Stimulated activated naive B cell treated with anti-CD40 and anti-IgM and Interleukin-4, amounts not matched to agents 10 μg/mL and 1 μg/mL and 100 μg/mL, for 72 hours (primary cell): ENCODE results near the gene BTBD9.
"Not testable (repeated sequence)": the region's sequence is repeated elsewhere in the genome, so short reads cannot be mapped to it uniquely, and the experiment has no call there.

ENCODE experiments used
- ATAC-seq, 2 donors: fragments of 150-1000 bp; cut with Tn5 transposase; replicated peaks; 2 replicates each; pipeline ENCODE4 v1.10.0; 2021; ENCODE audit warnings: moderate library complexity in 1 of 2
- DNase-seq: peaks from one replicate; pipeline ENCODE4 v3.0.0; 2021
- H3K27ac Mint-ChIP-seq: one replicate; pipeline ENCODE4 v1.8.0; 2022; ENCODE audit warnings: mild to moderate bottlenecking, mixed read lengths
- H3K27me3 Mint-ChIP-seq, 2 donors: one replicate each; pipeline ENCODE4 v1.8.0; 2022; ENCODE audit warnings: mixed read lengths in 2 of 2
- H3K36me3 Mint-ChIP-seq, 2 donors: one replicate each; pipeline ENCODE4 v1.8.0; 2022; ENCODE audit warnings: mixed read lengths in 2 of 2, mild to moderate bottlenecking in 1 of 2
- H3K4me1 Mint-ChIP-seq, 2 donors: one replicate each; pipeline ENCODE4 v1.8.0; 2022; ENCODE audit warnings: mixed read lengths in 2 of 2, mild to moderate bottlenecking in 1 of 2
- H3K4me3 Mint-ChIP-seq, 2 donors: one replicate each; pipeline ENCODE4 v1.8.0; 2022; ENCODE audit warnings: mild to moderate bottlenecking in 2 of 2, mixed read lengths in 2 of 2, moderate library complexity in 1 of 2
- H3K9me3 Mint-ChIP-seq, 2 donors: one replicate each; pipeline ENCODE4 v1.8.0; 2022; ENCODE audit warnings: mixed read lengths in 2 of 2, mild to moderate bottlenecking in 1 of 2

The BTBD9 gene

GRCh38 chr6:38636027-38636426 is 3.7 kb downstream of the BTBD9 start:
- Mint-ChIP-seq H3K9me3 (peaks cover 0 to 3% of the 10 kb centered on the region in 2 donors), H3K36me3 (peaks cover 3 to 4% of the 10 kb centered on the region in 2 donors), H3K4me1 (peaks cover 26 to 57% of the 10 kb centered on the region in 2 donors), H3K27me3 (no peaks in the 10 kb centered on the region), H3K4me3 (no peak overlapping the region), H3K27ac (no peak overlapping the region)
- DNase-seq: no peak
- no peak for ATAC-seq

- peaks cover 3 to 4% of the 10 kb centered on the region in 2 donors for H3K36me3 Mint-ChIP-seq
- H3K27me3 Mint-ChIP-seq: no peaks in the 10 kb centered on the region
- ATAC-seq: no peak
- H3K4me1 Mint-ChIP-seq: peaks cover 22 to 51% of the 10 kb centered on the region in 2 donors
- no peak overlapping the region for H3K4me3 Mint-ChIP-seq
- no peak overlapping the region for H3K27ac Mint-ChIP-seq
- DNase-seq: no peak
- H3K9me3 Mint-ChIP-seq: peaks cover 0 to 3% of the 10 kb centered on the region in 2 donors
Measured at GRCh38 chr6:38634518-38634917, 5.2 kb downstream of the BTBD9 start.

DNA sequence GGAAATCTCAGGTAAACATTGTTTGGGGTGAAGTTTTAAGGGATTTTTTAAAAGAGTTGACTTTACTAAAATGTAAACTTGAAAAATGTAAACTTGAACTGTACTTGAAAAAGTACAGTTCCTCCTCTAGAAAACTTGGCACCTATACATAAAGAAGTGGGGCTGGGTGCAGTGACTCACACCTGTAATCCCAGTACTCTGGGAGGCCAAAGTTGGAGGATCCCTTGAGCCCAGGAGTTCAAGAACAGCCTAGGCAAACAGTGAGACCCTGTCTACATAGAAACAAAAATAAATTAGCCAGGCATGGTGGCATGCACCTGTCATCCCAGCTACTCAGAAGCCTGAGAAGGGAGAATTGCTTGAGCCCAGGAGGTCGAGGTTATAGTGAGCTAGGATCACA is 7.2 kb downstream of the BTBD9 start:
- H3K27me3 Mint-ChIP-seq: no peaks in the 10 kb centered on the region
- no peak overlapping the region for H3K4me3 Mint-ChIP-seq
- DNase-seq (no peak), ATAC-seq (no peak)
- H3K36me3 Mint-ChIP-seq: peaks cover 3 to 4% of the 10 kb centered on the region in 2 donors
- peaks cover 14 to 32% of the 10 kb centered on the region in 2 donors for H3K4me1 Mint-ChIP-seq
- H3K9me3 Mint-ChIP-seq: peaks cover 0 to 3% of the 10 kb centered on the region in 2 donors
- no peak overlapping the region for H3K27ac Mint-ChIP-seq

GRCh38 chr6:38631186-38631783 is 8.4 kb downstream of the BTBD9 start:
- H3K27me3 Mint-ChIP-seq: no peaks in the 10 kb centered on the region
- H3K36me3 Mint-ChIP-seq: peaks cover 3 to 4% of the 10 kb centered on the region in 2 donors
- ATAC-seq (no peak), DNase-seq (no peak)
- H3K9me3 Mint-ChIP-seq: peaks cover 0 to 3% of the 10 kb centered on the region in 2 donors
- no peak overlapping the region for H3K27ac Mint-ChIP-seq
- no peak overlapping the region for H3K4me3 Mint-ChIP-seq
- peaks cover 7 to 27% of the 10 kb centered on the region in 2 donors for H3K4me1 Mint-ChIP-seq

GRCh38 chr6:38625217-38625616 is 14.5 kb downstream of the BTBD9 start:
- H3K36me3 Mint-ChIP-seq: no peaks in the 10 kb centered on the region
- ATAC-seq: no peak
- no peaks in the 10 kb centered on the region for H3K27me3 Mint-ChIP-seq
- H3K4me3 Mint-ChIP-seq: no peak overlapping the region
- no peak for DNase-seq
- no peaks in the 10 kb centered on the region for H3K9me3 Mint-ChIP-seq
- H3K27ac Mint-ChIP-seq: no peak overlapping the region
- H3K4me1 Mint-ChIP-seq: peaks cover 11 to 17% of the 10 kb centered on the region in 2 donors

GRCh38 chr6:38619342-38619741 is 20.4 kb downstream of the BTBD9 start:
- H3K27me3 Mint-ChIP-seq, H3K27ac Mint-ChIP-seq, DNase-seq, H3K4me3 Mint-ChIP-seq, ATAC-seq, H3K36me3 Mint-ChIP-seq, H3K9me3 Mint-ChIP-seq: not testable (repeated sequence)
- H3K4me1 Mint-ChIP-seq: peaks cover 11 to 17% of the 10 kb centered on the region in 2 donors

- DNase-seq, H3K36me3 Mint-ChIP-seq, H3K9me3 Mint-ChIP-seq, ATAC-seq, H3K27me3 Mint-ChIP-seq, H3K4me3 Mint-ChIP-seq, H3K27ac Mint-ChIP-seq: not testable (repeated sequence)
- H3K4me1 Mint-ChIP-seq: peaks cover 11 to 17% of the 10 kb centered on the region in 2 donors
Measured at GRCh38 chr6:38618301-38618700, 21.4 kb downstream of the BTBD9 start.

GRCh38 chr6:38617856-38618255 is 21.9 kb downstream of the BTBD9 start:
- peaks cover 9 to 13% of the 10 kb centered on the region in 2 donors for H3K4me1 Mint-ChIP-seq
- H3K9me3 Mint-ChIP-seq: no peaks in the 10 kb centered on the region
- H3K4me3 Mint-ChIP-seq: no peak overlapping the region
- peaks cover 0 to 4% of the 10 kb centered on the region in 2 donors for H3K36me3 Mint-ChIP-seq
- ATAC-seq (no peak), DNase-seq (no peak)
- no peaks in the 10 kb centered on the region for H3K27me3 Mint-ChIP-seq
- H3K27ac Mint-ChIP-seq: no peak overlapping the region

GRCh38 chr6:38612143-38612965 is 27.4 kb downstream of the BTBD9 start:
- Mint-ChIP-seq H3K27ac (no peak overlapping the region), H3K36me3 (peaks cover 0 to 3% of the 10 kb centered on the region in 2 donors), H3K4me3 (no peak overlapping the region), H3K27me3 (no peaks in the 10 kb centered on the region), H3K4me1 (peaks cover 4 to 6% of the 10 kb centered on the region in 2 donors), H3K9me3 (no peaks in the 10 kb centered on the region)
- DNase-seq: no peak
- no peak for ATAC-seq

DNA sequence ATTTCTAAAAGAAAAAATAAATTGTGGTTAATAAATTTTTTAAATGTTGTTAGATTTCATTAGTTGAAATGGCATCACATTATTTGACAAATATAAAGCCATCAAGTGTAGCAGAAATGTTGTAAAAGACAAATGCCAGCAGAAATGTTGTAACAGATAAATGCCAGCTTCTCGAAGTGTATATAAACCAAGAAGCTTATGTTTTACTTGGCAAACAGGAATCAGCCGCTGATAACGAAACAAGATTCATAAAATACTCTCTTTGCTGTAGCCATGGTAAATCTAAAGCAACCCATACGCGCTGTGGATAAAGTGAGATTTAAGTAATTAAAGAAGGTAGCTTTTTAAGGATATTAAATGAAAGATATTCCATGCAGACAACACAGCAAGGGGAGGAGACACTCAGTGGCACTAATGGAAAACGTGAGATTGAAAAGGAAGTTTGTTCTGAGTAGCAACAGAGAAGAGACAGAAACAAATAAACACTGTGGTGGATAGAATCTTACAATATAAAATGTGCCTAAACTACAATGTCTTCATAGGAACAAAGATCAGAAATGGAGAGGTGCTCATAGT is 29.6 kb downstream of the BTBD9 start:
- H3K27me3 Mint-ChIP-seq: no peaks in the 10 kb centered on the region
- peaks cover 0 to 8% of the 10 kb centered on the region in 2 donors for H3K36me3 Mint-ChIP-seq
- H3K27ac Mint-ChIP-seq: no peak overlapping the region
- no peak for ATAC-seq
- peaks cover 4 to 11% of the 10 kb centered on the region in 2 donors for H3K4me1 Mint-ChIP-seq
- no peak for DNase-seq
- H3K9me3 Mint-ChIP-seq: no peaks in the 10 kb centered on the region
- H3K4me3 Mint-ChIP-seq: no peak overlapping the region

GRCh38 chr6:38604700-38605099 is 35.0 kb downstream of the BTBD9 start:
- ATAC-seq (no peak), DNase-seq (no peak)
- Mint-ChIP-seq H3K27me3 (no peaks in the 10 kb centered on the region), H3K4me3 (no peak overlapping the region), H3K4me1 (peaks cover 5 to 11% of the 10 kb centered on the region in 2 donors), H3K36me3 (peaks cover 0 to 8% of the 10 kb centered on the region in 2 donors), H3K27ac (no peak overlapping the region), H3K9me3 (no peaks in the 10 kb centered on the region)

DNA sequence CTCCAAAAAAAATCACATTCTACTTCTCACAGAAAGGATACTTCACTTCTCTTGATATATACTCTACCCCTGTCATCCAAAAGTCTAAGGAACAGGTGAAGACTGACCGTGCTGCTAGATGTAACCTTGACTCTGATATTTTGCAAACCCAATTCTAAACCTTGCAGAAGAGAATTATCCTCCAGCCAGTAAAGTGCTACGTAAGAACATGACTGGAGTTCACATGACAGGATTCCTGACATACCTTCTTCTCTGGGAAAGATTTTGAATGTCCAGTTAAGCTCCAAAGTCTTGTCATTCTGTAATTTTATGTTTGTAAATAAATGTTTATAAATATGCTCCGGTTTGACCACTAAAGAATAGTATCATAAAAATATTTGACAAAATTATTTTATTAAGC is 35.8 kb downstream of the BTBD9 start:
- DNase-seq (no peak), ATAC-seq (no peak)
- Mint-ChIP-seq H3K27ac (no peak overlapping the region), H3K36me3 (peaks cover 0 to 11% of the 10 kb centered on the region in 2 donors), H3K9me3 (no peaks in the 10 kb centered on the region), H3K27me3 (no peaks in the 10 kb centered on the region), H3K4me3 (no peak overlapping the region), H3K4me1 (peaks cover 5 to 11% of the 10 kb centered on the region in 2 donors)

DNA sequence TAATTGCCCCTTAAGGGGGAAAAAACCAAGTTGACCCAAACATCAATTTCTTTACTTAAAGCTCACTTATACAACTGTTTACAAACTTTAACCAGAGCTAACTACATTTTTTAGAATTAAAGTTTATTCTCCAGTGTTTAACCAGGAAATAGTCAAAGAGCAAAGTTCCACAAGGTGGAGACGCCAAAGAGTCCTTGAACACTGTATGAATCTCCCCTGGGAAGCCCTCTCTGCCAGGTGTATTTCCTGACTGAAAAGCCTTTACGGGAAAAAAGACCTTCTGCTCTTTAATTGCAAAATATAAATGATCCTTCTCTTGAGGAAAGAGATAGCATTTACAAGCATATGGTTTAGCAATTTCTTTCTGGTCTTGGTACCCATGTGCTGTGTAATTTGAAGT is 36.2 kb downstream of the BTBD9 start:
- H3K4me3 Mint-ChIP-seq: no peak overlapping the region
- peaks cover 5 to 11% of the 10 kb centered on the region in 2 donors for H3K4me1 Mint-ChIP-seq
- H3K36me3 Mint-ChIP-seq: peaks cover 0 to 11% of the 10 kb centered on the region in 2 donors
- ATAC-seq: no peak
- H3K9me3 Mint-ChIP-seq: no peaks in the 10 kb centered on the region
- H3K27ac Mint-ChIP-seq: no peak overlapping the region
- H3K27me3 Mint-ChIP-seq: no peaks in the 10 kb centered on the region
- DNase-seq: no peak

DNA sequence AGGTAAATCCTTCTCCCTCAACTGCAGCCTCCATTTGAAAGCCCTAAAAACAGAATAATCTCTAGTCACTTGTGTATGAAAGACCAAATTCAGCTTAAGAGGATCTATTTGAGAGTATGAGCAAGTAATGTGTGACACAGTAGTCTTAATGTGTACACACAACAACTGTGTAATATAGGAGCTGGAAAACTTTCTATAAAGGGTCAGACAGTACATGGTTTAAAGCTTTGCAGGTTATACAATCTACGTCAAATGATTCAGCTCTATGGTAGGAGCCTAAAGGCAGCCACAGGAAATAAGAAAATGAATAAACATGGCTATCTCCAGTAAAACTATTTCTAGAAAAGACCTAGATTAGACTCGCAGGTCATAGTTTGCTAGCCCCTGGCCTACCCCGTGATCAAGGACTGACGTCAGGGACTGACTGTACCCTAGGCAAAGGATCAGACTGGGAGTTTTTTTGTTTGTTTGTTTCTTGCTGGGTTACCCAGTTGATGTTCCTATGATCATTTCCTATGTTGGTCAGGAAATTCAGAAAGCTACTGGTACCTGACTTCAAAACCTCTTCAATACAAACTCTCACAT is 39.7 kb downstream of the BTBD9 start:
- peaks cover 0 to 3% of the 10 kb centered on the region in 2 donors for H3K4me1 Mint-ChIP-seq
- no peak for ATAC-seq
- H3K9me3 Mint-ChIP-seq: no peaks in the 10 kb centered on the region
- no peak overlapping the region for H3K4me3 Mint-ChIP-seq
- no peaks in the 10 kb centered on the region for H3K27me3 Mint-ChIP-seq
- DNase-seq: no peak
- no peak overlapping the region for H3K27ac Mint-ChIP-seq
- peaks cover 4 to 7% of the 10 kb centered on the region in 2 donors for H3K36me3 Mint-ChIP-seq
